Keratinocyte (primary cell): ENCODE data around the gene TMTC2.

Source experiments
- CTCF ChIP-seq, 3 experiments: IDR thresholded peaks in 1 of 3; conservative IDR thresholded peaks in 1 of 3; optimal IDR thresholded peaks in 1 of 3; 2 replicates in 2 of 3; 3 replicates in 1 of 3; pipeline versions ENCODE3 to v1.5.1; 2011; ENCODE audit warnings: low read length in 3 of 3, mild to moderate bottlenecking in 3 of 3, moderate library complexity in 2 of 3, control low read depth in 1 of 3, inconsistent platforms in 1 of 3; ENCODE audit not compliant: insufficient read depth in 2 of 3; ENCODE audit errors: extremely low read depth in 1 of 3
- EZH2 ChIP-seq: IDR thresholded peaks from one replicate; pipeline ENCODE4 v1.6.1; 2012; ENCODE audit warnings: inconsistent platforms, mild to moderate bottlenecking, low read length, moderate library complexity

- TF ChIP-seq CTCF (optimal IDR thresholded peaks at IDR 0.05 in 1 of 3, IDR thresholded peaks at IDR 0.05 in 1 of 3, conservative IDR thresholded peaks at IDR 0.05 in 1 of 3; ENCODE audit: extremely low read depth in 1 of 3, insufficient read depth in 2 of 3, low read length in 3 of 3), result peak in 1 of 3 experiments; percentile 46
- no peak for TF ChIP-seq EZH2
Measured at GRCh38 chr12:82896979-82897378, 210.3 kb downstream of the TMTC2 start.
